Stimulated activated CD4-positive, alpha-beta T cell treated with anti-CD3 and anti-CD28 coated beads, Interleukin-2, amount 100 ng/mL, for 48 hours (primary cell): ENCODE measurements around the gene MRPL34.

Experiments
- DNase-seq, 2 donors: peaks; one replicate each; pipeline ENCODE4 v3.0.0-alpha.2; 2020

The MRPL34 gene

DNA sequence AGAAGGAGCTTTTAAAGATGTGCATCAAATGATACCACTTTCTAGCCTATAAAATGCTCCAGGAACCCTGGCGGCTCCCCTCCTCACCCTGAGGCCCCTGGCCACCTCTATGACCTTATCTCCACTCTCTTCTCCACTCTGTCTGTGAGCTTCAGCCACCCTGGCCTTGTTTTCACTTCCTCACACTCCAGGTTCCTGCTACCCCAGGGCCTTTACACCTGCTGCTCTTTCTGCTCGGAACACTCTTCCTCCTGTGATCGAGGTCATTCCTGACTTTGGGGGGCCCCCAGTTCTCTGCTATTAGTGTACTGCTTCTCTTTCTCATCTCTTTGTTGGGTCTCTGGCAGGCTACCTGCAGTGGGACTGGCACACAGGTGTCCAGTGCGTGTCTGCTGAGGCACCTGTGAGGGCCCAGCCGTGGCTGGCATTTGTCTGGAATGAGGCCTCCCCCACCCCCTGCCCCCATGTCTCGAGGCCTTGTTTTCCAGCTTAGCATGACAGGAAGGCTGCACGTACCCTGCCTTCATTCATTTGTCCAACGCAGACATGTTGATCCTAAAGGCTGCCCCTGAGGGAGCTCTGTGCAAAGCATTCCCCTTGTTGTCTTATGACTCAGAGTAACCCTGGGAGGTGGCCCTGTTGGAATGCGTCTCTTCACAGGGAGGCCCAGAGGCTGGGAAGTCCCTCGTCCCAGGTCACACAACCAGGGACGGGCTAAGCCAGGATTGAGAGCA is 6.0 kb downstream of the MRPL34 start:
- no peak for DNase-seq

GRCh38 chr19:17312189-17313113 is 6.8 kb downstream of the MRPL34 start:
- DNase-seq = no peak

DNA sequence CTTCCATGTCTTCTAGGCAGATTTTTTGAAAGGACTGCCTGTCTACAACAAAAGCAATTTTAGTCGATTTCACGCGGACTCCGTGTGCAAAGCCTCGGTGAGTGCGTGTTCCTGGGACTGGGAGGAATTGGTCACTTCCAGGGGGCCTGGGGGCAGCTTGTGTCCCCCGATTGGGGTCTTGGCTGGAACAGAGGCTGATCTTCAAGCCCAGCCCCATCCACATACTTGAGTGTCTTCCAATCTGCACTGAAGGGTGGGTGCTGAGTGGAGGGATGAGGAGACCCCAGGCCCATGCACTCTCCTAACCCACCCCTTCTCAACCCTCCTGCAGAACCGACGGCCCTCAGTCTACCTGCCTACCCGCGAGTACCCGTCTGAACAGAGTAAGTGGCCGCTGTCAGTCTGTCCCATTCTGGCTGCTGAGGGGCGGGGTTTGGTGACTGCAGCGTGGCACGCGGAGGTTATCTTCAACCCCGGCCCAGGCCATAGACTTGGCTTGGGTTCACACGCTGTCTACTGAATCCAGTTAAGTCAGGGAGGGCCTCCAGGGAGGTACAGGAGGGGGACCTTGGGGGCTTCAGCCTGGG is 8.4 kb downstream of the MRPL34 start:
- DNase-seq = no peak

GRCh38 chr19:17318966-17319365 is 13.3 kb downstream of the MRPL34 start:
- no peak for DNase-seq

GRCh38 chr19:17319473-17320238 is 14.0 kb downstream of the MRPL34 start:
- no peak for DNase-seq

GRCh38 chr19:17320435-17320834 is 14.8 kb downstream of the MRPL34 start:
- DNase-seq = no peak

- no peak for DNase-seq
These were observed 16.2 kb downstream of the MRPL34 start for GRCh38 chr19:17321655-17322489.

GRCh38 chr19:17322854-17323253 is 17.2 kb downstream of the MRPL34 start:
- DNase-seq = no peak

DNA sequence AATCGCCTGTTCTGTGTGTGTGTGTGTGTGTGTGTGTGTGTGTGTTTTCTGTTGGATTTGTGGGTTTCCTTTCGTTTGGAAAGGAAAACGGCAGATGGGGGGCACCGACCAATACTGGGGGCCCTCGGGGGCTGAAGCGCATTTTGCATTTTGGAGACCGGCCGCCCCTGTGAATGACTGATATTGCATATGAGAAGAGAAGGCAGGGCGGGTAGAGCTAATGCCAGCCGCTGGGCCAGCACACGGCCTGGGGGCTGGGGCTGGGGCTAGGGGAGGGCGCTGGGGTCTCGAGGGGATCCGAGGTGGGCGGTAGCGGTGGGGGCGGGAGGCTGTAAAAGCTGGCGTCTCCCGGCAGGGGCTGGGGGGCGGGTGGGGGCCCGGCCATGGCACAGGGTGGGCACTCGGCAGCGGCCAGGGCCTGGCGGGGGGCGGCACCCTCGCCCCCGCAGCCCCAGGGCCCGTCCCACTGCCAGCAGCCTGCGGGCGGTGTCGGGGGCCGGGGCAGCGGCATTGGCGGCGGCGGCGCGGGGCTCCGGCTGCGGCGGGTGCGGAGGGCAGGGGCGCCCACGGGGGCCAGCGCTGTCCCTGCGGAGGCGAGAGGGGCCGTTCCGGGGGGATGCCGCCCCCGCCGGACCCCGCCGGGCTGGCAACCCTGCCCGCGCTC is 17.8 kb downstream of the MRPL34 start:
- DNase-seq = no peak

DNA sequence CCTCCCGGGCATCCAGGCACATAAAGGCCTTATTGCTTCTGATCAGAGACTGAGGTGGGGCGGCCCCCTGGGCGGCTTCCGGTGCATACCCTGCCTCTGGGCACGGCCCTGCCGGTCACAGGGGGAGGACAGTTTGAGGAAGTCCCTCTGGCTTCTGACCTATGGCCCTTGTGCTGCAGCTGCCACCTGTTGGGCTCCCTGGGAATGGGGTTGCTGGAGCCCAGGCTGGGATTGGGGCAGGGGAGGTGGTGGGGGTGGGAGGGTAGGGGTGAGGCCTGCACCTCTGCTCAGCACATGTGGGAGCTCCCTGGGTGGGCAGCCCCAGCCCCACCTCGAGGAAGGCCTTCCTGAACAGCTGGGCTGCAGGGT is 18.3 kb downstream of the MRPL34 start:
- no peak for DNase-seq

DNA sequence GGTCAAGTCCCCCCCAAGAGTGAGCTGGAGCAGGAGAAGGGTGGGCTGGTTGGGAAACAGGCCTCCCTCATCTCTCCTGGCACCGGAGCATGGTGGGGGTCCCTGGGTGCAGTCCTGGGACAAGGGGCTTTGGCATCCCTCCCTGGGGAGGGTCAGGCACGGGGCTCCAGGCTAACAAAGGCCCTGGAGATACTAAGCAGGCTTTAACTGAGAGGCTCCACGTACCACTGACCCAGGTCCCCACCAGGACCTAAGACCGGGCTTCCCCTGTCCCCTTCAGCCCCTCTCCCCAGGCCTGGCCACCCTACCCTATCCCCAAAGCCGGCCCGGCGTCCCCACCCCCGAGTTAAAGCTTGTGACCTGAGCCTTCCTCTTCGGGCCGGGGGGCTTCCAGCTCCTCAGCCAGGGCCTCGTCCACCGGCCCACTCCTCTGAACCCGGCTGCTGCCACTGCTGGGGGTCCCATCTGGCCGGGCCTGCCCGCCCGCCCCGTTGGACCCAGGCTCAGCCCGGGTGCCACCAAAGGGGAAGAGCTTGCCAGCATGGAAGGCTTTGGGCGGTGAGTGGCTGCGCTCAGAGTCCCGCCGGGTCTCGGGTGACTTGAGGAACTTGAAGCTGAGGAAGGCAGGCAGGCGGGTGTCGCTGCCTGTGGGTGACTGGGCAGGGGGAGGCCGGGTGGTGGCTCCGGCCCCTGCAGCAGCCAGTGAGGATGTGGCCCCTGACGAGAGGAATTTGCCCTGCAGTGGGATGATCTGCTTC is 18.9 kb downstream of the MRPL34 start:
- no peak for DNase-seq

DNA sequence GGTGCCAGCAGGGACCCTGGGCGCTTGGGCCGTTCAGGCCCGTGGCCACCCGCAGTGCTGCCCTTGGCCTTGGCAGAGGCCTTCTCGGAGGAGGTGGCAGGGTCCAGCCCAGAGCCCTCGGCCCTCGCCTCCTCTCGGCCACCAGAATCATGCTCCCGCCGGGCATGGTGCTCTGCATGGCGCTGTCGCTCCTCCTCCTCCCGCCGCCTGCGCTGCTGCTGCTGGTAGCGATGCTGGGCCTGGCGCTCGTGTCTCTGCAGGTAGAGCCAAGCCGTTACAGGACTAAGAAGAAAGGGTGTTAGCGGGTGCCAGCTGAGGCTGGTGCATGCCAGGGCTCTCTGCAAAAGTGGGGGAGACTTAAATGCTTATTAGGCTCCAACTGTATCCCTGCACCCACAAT is 19.5 kb downstream of the MRPL34 start:
- DNase-seq = no peak

DNA sequence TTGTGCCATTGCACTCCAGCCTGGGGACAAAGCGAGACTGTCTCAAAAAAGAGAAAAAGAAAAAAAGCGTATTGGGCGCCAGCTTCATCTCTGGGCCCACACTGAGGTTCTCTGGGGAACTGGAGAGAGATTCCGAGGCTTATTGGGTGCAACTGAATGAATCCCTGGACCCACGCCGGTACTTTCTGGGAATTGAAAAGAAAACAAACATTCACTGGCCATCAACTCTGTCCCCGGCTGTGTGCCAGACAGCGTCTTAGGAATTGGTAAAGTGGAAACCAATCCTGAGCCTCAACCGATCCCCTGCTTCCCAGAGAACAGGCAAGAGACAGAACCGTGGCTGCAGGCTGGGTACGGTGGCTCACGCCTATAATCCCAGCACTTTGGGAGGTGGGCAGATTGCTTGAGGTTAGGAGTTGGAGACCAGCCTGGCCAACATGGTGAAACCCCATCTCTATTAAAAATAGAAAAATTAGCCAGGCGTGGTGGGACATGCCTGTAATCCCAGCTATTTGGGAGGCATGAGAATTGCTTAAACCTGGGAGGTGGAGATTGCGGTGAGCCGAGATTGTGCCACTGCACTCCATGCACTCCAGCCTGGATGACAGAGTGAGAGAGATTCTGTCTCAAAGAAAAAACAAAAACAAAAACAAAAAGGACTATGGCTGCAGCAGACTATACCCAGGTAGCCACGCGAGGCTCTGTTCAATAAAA is 20.4 kb downstream of the MRPL34 start:
- no peak for DNase-seq

GRCh38 chr19:17326595-17326966 is 20.9 kb downstream of the MRPL34 start:
- DNase-seq = no peak

- no peak for DNase-seq
These were observed 21.5 kb downstream of the MRPL34 start for GRCh38 chr19:17327068-17327653.

GRCh38 chr19:17327654-17328516 is 22.2 kb downstream of the MRPL34 start:
- DNase-seq = peak; percentile 43 to 52

- no peak for DNase-seq
These were observed 23.1 kb downstream of the MRPL34 start for GRCh38 chr19:17328517-17329365.
